C4-2B (cell line): ENCODE data around the gene LITAFD.

Experiments used
- H3K27ac ChIP-seq: fragments of 450-650 bp; 2 replicates; pipeline ENCODE4 v1.5.1; 2017
- CTCF ChIP-seq: fragments of 450-650 bp; conservative IDR thresholded peaks from 2 replicates; pipeline ENCODE4 v1.5.1; 2017; ENCODE audit warnings: mild to moderate bottlenecking
- ZFX ChIP-seq: fragments of 450-650 bp; IDR thresholded peaks from 2 replicates; pipeline ENCODE4 v1.6.1; 2017

The LITAFD gene

GRCh38 chr16:8847623-8848022 lies 34.5 kb upstream of the LITAFD start:
- H3K27ac ChIP-seq = no peak overlapping the region
- TF ChIP-seq CTCF (no peak), ZFX (no peak)

- TF ChIP-seq ZFX (no peak), CTCF (no peak)
- H3K27ac ChIP-seq = no peak overlapping the region
Measured at GRCh38 chr16:8848231-8848938, 33.8 kb upstream of the LITAFD start.

- TF ChIP-seq CTCF (no peak), ZFX (no peak)
- H3K27ac ChIP-seq = no peak overlapping the region
Measured at GRCh38 chr16:8848939-8849391, 33.2 kb upstream of the LITAFD start.

- TF ChIP-seq ZFX (no peak), CTCF (no peak)
- H3K27ac ChIP-seq = no peak overlapping the region
Measured at GRCh38 chr16:8849411-8850011, 32.6 kb upstream of the LITAFD start.

- TF ChIP-seq ZFX = no peak
- no peak for TF ChIP-seq CTCF
- H3K27ac ChIP-seq = no peak overlapping the region
Measured at GRCh38 chr16:8850279-8850885, 31.8 kb upstream of the LITAFD start.

- H3K27ac ChIP-seq = no peak overlapping the region
- TF ChIP-seq CTCF = no peak
- no peak for TF ChIP-seq ZFX
Measured at GRCh38 chr16:8851761-8852403, 30.3 kb upstream of the LITAFD start.

GRCh38 chr16:8852534-8852933 lies 29.6 kb upstream of the LITAFD start:
- H3K27ac ChIP-seq = no peak overlapping the region
- no peak for TF ChIP-seq CTCF
- no peak for TF ChIP-seq ZFX
